ENCODE data around the gene TMEM18.

The TMEM18 gene

GRCh38 chr2:650343-651310, 26.6 kb downstream of the TMEM18 start:
- no peak for DNase-seq

DNA sequence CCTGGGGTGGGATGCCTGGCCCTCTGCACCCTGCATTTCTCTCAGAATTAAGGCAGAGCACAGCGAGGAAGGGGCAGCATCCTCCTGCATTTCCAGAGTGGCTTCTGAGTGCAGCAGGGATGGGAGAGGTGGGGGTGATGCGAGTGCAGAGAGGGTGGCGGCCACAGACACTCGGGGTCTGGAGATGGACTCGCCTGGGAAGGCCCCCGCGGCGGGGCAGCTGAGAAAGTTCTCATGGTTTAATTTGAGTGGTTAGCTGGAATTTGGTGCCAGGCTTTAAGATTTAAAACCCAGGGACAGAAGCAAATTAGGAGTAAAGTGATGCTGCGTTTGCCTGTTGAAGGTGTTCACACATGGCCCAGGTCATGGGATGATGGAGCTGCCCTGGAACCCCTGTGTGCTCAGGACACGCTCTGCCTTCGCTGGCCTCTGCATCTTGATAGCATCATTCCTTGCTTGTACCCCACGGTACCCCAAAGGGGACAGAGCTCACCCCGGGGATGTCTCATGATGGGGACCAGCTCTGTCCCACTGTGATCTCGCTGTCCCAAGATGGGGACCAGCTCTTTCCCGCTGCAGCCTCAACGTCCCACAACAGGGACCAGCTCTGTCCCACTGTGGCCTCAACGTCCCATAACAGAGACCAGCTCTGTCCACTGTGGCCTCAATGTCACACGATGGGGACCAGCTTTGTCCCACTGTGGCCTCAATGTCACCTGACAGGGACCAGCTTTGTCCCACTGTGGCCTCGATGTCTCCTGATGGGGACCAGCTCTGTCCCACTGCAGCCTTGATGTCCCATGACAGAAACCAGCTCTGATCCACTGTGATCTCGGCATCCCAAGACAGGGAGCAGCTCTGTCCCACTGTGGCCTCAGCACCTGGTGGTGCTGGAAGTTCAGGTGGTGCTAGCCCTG, 27.5 kb downstream of the TMEM18 start:
- no peak for DNase-seq

- no peak for DNase-seq
These were observed 28.5 kb downstream of the TMEM18 start for GRCh38 chr2:648476-649424.

- no peak for DNase-seq
These were observed 29.4 kb downstream of the TMEM18 start for GRCh38 chr2:647691-648231.

DNA sequence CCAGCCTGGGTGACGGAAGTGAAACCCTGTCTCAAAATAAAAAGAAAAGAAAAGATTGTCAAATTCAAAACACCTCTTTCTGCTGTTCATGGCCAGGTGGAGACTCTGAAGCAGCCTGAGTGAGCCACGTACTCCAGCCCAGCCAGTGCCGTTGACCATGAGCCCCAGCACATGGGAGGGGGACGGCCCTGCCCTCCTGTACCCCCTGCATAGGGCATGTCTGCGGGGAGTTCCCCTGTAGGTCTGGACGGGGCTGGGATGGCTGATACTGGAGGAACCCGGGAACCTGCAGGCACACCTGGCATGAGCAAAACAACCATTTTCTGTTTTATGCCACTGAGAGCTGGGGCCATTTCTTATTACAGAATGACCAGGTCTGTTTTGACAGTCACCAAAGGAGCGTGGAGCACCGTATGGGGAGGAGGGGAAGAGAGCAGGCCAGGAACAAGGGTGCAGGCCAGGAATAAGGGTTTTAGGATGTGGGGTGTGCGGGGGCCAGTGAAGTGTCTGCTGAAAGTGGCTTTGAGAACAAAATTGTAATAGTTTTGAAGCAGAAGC, 30.1 kb downstream of the TMEM18 start:
- no peak for DNase-seq

DNA sequence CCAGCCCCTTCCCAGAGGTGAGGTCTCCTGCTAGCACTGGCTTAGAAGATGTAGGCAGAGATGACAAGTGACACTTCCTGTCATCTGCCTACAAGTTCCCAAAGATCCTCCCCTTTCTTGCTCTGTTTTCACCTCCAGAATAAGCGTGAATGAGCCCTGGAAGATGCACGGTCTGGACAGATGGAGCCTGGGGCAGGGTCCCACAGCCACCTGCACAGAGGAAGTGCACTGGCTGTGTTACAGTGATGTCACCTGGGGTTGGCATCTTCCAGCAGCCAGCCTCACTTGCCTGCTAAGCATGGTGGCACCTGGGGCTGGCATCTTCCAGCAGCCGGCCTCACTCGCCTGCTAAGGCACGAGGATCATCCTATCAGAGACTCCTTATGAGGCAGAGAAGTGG, 32.3 kb downstream of the TMEM18 start:
- DNase-seq, result no peak

- no peak for DNase-seq
These were observed 33.4 kb downstream of the TMEM18 start for GRCh38 chr2:643761-644160.

DNA sequence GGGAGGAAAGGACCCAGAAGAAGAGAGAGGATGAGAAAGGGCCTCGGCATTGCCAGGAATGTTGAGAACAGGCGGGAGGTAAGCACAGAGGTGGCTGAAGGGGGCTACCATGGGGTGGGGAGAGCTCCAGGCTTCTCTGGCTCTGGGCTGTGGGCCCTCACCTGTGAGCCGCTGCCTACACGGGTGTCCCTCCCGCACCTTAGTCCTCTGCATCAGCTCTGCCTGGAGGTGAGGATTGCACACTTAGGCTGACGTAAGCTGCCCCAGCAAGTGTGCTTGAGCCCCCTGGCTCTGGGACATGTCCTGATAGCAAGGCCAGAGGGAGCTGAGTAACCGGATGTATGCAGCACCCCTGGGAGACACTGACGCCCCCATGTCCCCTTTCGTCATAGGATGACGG, 33.9 kb downstream of the TMEM18 start:
- no peak for DNase-seq

DNA sequence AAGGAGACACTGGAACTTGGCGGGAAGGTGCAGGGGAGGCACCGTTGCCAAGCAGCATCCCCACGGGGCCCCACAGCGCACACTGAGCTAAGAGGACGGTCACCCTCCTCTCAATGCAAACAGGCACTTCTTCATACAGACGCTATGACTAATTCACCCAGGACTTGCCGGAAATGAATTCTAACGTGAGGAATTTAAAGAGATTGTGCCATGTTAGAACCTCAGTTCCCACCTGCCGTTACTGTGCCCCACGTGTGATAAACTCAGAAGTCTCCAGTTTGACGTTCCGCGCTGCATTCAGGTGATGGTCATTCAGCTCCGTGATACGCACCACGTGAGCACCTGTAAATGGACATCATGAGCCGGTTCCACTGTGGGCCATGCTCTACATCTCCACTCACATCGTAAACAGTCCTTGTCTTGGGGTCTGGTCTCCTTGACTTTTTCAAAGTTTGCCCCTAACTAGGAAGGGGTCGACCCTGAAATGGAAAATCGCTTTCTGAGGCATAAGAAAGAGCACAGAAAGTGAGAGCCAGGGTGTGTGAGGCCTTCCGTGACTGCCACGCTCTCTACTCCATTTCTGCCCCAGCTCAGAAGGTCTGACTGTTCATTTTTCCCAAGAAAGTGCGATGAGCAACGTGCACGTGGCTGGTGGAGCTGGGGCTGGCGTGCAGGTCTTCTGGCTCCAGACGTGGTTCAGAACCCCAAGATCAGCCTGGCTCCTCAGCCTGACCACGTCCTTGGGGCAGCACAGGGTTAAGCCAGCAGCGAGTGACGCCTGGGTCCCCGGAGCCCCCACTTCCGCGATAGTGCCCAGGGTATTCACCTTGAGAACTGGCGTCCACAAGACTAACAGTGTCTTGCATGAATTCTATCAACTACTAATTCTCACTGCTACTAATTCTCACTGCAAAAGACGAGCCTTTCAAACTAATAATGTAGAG, 35.1 kb downstream of the TMEM18 start:
- DNase-seq, result no peak

- DNase-seq, result no peak
These were observed 35.9 kb downstream of the TMEM18 start for GRCh38 chr2:641164-641871.

DNA sequence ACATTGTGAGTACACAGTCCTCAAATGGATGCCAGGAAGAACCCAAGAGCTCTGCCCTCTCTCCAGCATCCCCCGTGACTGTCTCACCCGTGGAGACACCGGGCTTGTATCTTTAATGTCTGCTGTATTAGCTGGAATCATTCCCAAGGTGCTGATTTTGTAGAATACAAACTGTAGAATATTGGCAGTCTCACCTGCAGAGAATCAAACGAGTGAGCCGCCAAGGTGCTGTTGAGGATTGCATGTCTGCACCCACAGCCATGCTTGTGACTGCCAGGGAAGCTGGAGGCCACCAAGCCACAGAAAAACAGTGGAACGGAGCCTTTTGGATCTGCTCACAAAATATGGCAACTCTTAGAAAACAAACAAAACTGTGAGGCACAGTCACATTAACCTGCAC, 37.5 kb downstream of the TMEM18 start:
- DNase-seq, result no peak

- DNase-seq, result no peak
These were observed 39.4 kb downstream of the TMEM18 start for GRCh38 chr2:637804-638203.

- DNase-seq, result no peak
These were observed 39.8 kb downstream of the TMEM18 start for GRCh38 chr2:637406-637776.

- DNase-seq, result peak; percentile 33 to 50
These were observed 40.4 kb downstream of the TMEM18 start for GRCh38 chr2:636641-637405.

GRCh38 chr2:635687-636621, 41.3 kb downstream of the TMEM18 start:
- DNase-seq, result no peak

DNA sequence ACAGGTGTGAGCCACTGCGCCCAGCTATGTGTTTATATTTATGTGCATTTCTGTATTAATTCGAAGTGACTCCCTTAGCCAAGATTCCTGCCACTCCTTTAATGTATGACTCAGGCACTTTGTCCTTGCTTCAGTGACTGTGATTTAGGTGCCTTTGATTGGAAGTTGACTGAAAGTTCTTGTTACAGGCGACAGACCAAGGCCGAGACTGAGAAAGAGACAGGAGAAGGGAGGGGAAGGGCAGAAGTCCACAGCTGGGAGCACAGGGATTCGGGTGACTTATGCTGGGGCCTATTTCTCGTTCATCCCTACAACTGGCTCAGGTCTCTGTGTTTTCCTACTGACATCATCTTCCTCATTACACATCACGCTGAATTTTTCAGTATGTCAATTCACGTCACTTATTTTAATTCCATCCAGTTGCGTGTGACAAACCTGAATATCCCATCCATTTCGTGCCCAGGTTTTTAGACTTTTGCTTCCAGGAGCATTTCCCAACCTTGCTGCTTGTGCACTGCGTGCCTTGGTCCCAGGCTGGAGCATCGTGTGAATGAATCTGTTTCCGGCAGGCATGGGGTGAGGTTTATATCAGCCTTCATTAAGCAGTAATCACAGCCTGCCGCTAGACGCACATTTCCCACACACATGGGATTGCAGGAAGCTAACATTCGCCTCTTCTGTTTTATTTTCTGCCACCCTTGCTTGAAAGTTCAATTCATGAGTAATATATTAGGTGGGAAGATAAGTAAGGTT, 42.4 kb downstream of the TMEM18 start:
- no peak for DNase-seq

GRCh38 chr2:634041-634440, 43.2 kb downstream of the TMEM18 start:
- DNase-seq, result no peak

Measured in activated CD4-positive, alpha-beta T cell treated with anti-CD3 and anti-CD28 coated beads, Interleukin-2, amount 50 U/mL, for 4 hours (primary cell).